GM15510 (cell line): ENCODE data around the gene CDH13.

Source experiments
- POLR2A ChIP-seq: IDR thresholded peaks from 3 replicates; pipeline ENCODE4 v1.6.1; 2011; ENCODE audit warnings: borderline replicate concordance; ENCODE audit not compliant: insufficient read length; ENCODE audit errors: extremely low read depth

The CDH13 gene

DNA sequence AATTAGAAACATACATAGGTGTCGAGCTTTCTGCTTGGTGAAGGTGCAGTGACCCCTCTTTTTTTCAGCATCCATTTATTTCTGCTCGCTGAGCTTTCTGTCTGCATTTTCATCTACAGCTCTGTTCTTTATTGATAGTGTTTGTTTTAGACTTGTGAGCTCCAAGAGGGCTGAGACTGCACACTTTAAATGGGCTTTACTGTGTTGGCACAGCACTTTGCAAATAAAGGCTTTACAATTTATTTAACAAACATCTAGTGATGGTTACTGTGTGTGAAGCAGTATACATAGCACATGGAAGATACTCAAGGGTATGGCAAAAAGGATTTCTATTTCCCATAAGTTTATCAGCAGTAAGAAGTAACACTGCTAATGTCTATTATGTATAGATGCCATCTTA, 617.3 kb downstream of the CDH13 start:
- TF ChIP-seq POLR2A = no peak

GRCh38 chr16:83245061-83245460, 618.3 kb downstream of the CDH13 start:
- TF ChIP-seq POLR2A = no peak

DNA sequence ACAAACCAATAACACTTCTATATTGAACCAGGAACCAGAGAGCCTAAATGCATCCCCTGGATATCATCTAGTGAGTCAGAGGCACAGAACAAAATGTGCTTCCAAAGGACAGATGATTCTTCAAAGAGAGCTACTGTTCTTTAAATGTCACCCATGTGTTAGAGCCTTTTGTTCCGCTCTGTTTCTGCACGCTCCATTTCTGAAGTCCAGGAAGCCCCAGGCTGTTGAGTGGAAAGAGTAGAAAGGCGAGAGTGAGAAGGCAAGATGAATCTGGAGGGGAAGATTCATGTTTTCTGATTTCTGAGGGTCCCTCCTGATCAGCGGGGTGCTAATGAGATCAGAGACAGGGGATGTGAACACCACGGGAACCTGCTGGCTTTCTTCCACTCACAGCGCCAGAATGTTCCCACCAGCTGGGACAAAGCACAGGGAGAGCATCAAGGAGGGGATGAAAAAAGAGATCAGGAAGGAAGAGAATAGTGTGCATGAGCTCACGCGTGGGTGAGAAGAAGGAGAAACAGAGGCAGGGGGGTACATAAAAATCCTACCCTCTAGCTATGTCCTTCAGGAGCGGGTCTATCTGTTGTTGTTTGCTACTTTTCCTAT, 621.1 kb downstream of the CDH13 start:
- TF ChIP-seq POLR2A = no peak

DNA sequence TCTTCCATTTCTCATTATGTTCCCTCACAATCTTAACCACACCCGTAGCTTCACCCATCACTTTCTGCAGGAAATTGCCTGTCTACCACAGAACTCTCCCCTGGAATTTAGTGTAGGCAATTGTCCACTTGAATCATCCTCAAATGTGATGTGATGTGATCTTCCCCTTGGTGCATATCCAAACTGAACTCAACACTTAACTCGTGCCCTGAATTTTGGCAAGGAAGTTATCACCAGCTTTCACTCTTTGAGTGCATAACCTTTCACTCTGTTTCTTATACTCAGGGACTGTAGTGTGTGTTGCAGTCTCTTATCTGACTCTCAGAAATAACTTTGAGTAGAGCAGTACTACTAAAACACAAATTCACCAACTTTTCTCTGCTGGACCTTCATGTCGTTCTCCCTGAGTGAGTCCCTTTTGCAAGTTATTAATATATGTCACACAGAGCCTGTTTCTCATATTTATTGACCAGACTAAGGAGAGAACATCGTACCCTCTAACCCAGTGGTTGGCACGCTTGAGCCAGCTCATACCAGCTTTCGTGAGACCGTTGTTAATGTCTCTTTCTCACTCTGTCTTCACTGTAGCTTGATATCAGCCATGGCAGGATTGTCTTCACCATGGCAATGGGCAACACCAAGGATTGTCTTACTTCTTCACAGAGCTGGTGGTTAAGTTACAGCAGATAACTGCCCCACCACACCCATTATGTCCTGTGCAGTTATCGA, 622.1 kb downstream of the CDH13 start:
- no peak for TF ChIP-seq POLR2A

GRCh38 chr16:83253521-83253920, 626.8 kb downstream of the CDH13 start:
- TF ChIP-seq POLR2A = no peak

- TF ChIP-seq POLR2A = no peak
These were observed 631.7 kb downstream of the CDH13 start for GRCh38 chr16:83258366-83258928.

DNA sequence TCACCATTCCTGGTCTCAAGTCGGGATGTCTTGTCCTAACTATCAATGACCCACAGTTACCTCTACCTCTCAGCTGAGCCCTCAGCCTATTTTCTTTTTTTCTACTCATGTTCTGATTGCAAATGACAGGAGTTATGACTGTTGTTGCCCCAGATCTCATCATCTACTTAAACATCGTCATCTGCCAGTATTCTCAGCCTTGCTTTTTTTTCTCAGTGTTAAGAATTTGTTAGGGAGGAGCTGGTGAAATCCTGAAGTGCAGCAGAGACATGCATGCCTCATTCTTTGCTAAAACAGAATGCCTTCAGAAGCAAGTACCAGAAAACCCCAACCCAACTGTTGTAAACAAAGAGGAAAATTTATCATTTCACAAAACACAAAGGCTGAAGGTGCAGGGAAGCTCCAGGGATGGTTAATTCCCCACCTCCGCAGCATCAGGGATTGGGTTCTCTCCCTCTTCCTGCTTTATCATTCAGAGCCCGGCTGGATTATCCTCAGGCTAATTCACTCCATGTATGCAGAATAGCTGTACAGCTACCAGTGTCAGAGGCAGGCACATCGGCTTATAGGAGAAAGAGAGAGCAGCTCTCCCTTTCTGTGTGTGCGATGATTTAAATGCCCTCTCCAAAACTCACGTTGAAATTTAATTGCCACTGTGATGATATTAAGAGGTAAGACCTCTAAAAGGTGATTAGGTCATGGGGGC, 640.2 kb downstream of the CDH13 start:
- no peak for TF ChIP-seq POLR2A

DNA sequence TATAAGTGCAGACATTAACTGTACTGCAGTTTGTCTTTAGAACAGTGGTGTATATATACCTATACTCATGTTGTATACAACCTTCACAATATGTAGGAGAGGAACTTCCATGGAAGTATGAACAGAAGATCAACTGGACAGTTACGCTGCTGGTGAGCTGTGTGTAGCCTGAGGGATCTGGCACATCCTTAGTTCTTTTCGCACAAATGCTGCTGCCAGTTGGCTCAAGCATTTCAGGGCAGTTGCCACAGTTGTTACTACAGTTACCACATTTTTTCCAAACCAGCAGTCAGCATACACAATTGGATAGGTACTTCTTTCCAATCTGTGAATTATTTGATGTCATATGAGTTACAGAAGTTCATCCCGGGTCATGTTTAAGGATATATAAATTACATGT, 641.4 kb downstream of the CDH13 start:
- TF ChIP-seq POLR2A = no peak

DNA sequence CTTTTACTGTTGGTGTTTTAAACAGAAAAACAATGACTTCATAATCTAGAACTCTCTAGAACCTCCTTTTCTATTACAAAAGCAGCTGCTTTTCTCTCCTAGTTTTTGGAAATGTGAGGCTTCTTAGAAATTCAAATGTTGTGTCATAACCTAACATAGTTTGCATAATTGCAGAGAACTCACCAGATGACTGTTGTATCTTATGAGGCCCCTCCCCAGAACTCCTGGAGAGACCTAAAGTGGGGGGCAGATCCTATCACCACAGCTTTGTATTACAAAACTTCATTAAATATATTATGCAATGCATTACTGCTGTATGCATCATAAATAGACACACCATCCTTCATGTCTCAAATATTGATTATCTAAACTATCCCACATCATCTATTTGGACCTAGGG, 642.3 kb downstream of the CDH13 start:
- TF ChIP-seq POLR2A = no peak

DNA sequence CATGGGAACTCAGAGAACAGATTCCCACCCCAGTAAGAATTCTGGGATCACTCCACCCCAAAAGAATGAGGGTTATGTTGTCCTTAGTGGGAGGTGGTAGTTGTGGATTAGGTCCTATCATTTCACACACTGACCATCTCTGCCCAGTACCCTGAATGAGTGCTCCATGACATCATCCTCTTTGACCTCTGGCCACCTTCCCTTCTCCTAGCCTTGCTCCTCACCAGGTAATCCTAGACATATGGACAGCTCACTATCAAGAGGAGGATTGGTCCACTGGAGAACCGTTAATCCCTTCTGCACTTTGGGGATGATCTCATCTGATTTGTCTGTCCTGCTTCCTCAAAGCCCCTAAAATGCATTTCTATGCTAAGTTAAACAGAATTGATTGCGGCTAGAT, 642.8 kb downstream of the CDH13 start:
- TF ChIP-seq POLR2A = no peak

DNA sequence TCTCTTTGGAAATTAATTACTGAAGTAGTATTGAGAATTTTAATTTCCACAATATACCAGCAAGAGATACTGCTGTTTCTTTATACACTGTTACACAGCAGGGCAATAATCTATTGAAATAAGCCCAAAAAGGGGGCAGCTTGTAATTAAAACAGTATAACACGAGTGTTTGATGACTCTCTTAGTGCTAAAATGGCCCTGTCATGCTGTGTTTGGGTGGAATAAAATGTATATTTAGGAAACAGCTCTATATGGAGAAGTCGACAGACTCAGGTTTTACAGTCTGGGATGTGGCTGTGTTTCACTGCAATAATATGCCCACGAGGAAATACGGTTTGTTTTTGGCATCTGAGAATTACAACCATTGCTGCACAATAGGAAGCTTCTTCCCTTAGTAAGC, 643.3 kb downstream of the CDH13 start:
- no peak for TF ChIP-seq POLR2A

DNA sequence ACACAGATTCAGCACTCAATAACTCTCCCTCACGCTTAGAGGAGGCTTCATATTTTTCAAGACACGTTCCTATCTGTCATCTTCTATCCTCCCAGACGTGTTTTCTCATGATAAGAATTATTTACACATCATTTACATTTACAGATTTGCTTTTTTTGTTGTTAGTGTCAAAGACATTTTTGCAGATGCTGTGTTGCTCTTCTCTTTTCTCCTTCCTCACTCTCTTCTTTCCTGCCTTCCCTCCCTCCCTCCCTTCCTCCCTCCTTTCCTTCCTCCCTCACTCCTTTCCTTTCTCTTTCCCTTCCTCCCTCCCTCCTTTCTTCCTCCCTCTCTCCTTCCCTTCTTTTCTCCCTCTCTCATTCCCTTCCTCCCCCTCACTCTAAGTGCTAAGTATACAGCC, 643.9 kb downstream of the CDH13 start:
- no peak for TF ChIP-seq POLR2A

DNA sequence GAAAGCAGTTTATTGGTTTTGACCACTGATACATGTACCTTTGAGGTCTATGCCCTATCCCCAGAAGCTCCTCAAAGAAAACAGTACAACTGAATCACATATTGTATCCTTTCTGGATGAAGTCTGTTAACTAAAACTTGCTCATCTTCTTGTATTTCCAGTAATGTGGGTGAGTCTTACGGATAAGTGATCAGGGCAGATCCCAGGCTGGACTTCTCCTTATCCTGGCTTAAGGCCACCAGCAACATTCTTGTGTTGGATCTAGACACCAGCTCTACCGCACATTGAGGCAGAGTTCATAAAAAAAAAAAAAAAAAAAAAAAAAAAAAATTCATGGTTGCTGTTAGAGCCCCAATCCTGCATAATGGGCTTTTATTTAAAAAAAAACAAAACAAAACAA, 644.4 kb downstream of the CDH13 start:
- no peak for TF ChIP-seq POLR2A

- TF ChIP-seq POLR2A = no peak
These were observed 645.3 kb downstream of the CDH13 start for GRCh38 chr16:83271970-83272575.

GRCh38 chr16:83272843-83273242, 646.1 kb downstream of the CDH13 start:
- no peak for TF ChIP-seq POLR2A
